ENCODE data around the gene LAMTOR5.
"Not testable (repeated sequence)": the region's sequence is repeated elsewhere in the genome, so short reads cannot be mapped to it uniquely, and the experiment has no call there.

Gene LAMTOR5

DNA sequence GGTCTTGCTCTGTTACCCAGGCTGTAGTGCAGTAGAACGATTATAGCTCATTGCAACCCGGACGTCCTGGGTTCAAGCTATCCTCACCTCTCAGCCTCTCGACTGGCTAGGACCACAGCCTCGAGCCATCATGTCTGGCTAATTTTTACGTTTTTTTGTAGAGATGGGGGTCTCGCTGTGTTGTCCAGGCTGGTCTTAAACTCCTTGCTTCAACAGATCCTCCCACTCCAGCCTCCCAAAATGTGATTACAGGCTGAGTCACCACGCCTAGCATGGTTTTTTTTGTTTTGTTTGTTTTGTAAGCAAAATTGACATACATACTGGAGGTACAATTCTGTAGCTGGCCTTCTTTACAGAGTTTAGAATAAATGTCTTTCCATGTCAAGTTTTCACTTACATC, 994 bp upstream of the LAMTOR5 start:
- Histone ChIP-seq H3K18ac (ENCODE audit: low read length) (no peak overlapping the region), H2BK12ac (ENCODE audit: low read length) (no peak overlapping the region), H3K79me2 (ENCODE audit: control insufficient read depth, insufficient read depth, low read length, poor library complexity) (peaks cover 7% of the 10 kb centered on the region), H3K14ac (ENCODE audit: low read length) (no peak overlapping the region), H3K9me3 (ENCODE audit: insufficient read depth, low read depth, low read length) (no peaks in the 10 kb centered on the region), H3K4me1 (ENCODE audit: control insufficient read depth in 1 of 2, insufficient read depth in 2 of 2, low read length in 2 of 2) (peaks cover 0 to 2% of the 10 kb centered on the region in 2 experiments), H3K79me1 (ENCODE audit: low read length) (peaks cover 7% of the 10 kb centered on the region), H3K23ac (ENCODE audit: low read length) (no peak overlapping the region), H2BK120ac (ENCODE audit: insufficient read depth, low read length, poor library complexity) (no peak overlapping the region), H4K8ac (ENCODE audit: low read depth, low read length) (no peak overlapping the region), H3K4me2 (ENCODE audit: low read length) (no peak overlapping the region), H2AFZ (ENCODE audit: insufficient read depth, low read length, poor library complexity) (no peak overlapping the region), H3K36me3 (ENCODE audit: control insufficient read depth in 1 of 2, insufficient read depth in 2 of 2, low read length in 2 of 2) (peaks cover 4 to 6% of the 10 kb centered on the region in 2 experiments), H4K12ac (ENCODE audit: low read depth, low read length) (no peak overlapping the region), H2AK5ac (ENCODE audit: low read length) (no peak overlapping the region), H2BK5ac (ENCODE audit: low read depth, low read length, poor library complexity) (no peak overlapping the region), H3K27me3 (ENCODE audit: insufficient read depth, low read length) (no peaks in the 10 kb centered on the region), H4K91ac (ENCODE audit: low read depth, low read length) (no peak overlapping the region), H3K9ac (ENCODE audit: low read length) (no peak overlapping the region), H3K4ac (ENCODE audit: low read depth, low read length) (no peak overlapping the region), H3K27ac (ENCODE audit: low read depth, low read length) (no peak overlapping the region), H3K4me3 (ENCODE audit: low read depth, low read length) (no peak overlapping the region)
- DNase-seq: no peak
- WGBS (ENCODE audit: extremely low coverage, insufficient coverage, insufficient read length): no CpG with 5 or more reads among the region's 8 CpGs

DNA sequence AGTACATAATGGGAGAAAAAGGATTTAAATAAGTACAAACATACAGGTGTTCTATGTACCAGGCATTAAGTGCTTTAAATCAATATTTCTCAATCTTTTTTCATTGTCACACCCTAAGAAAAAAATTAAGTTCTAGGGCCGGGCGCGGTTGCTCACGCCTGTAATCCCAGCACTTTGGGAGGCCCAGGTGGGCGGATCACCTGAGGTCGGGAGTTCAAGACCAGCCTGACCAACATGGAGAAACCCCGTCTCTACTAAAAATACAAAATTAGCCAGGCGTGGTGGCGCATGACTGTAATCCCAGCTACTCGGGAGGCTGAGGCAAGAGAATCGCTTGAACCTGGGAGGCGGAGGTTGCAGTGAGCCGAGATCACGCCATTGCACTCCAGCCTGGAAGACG, 1.1 kb downstream of the LAMTOR5 start:
- not testable (repeated sequence) for H3K4me1 ChIP-seq (ENCODE audit: control insufficient read depth in 1 of 2, insufficient read depth in 2 of 2, low read length in 2 of 2); H4K8ac ChIP-seq (ENCODE audit: low read depth, low read length); H3K18ac ChIP-seq (ENCODE audit: low read length); H3K79me1 ChIP-seq (ENCODE audit: low read length); H3K9ac ChIP-seq (ENCODE audit: low read length); H2AK5ac ChIP-seq (ENCODE audit: low read length); H4K91ac ChIP-seq (ENCODE audit: low read depth, low read length); H3K27me3 ChIP-seq (ENCODE audit: insufficient read depth, low read length); H3K4me3 ChIP-seq (ENCODE audit: low read depth, low read length); H3K27ac ChIP-seq (ENCODE audit: low read depth, low read length); H3K23ac ChIP-seq (ENCODE audit: low read length); H2BK12ac ChIP-seq (ENCODE audit: low read length); H2BK120ac ChIP-seq (ENCODE audit: insufficient read depth, low read length, poor library complexity); H3K9me3 ChIP-seq (ENCODE audit: insufficient read depth, low read depth, low read length); DNase-seq; H3K4ac ChIP-seq (ENCODE audit: low read depth, low read length); H4K12ac ChIP-seq (ENCODE audit: low read depth, low read length); H3K79me2 ChIP-seq (ENCODE audit: control insufficient read depth, insufficient read depth, low read length, poor library complexity); H2AFZ ChIP-seq (ENCODE audit: insufficient read depth, low read length, poor library complexity); H3K14ac ChIP-seq (ENCODE audit: low read length); H2BK5ac ChIP-seq (ENCODE audit: low read depth, low read length, poor library complexity)
- no CpG with 5 or more reads among the region's 15 CpGs for WGBS (ENCODE audit: extremely low coverage, insufficient coverage, insufficient read length)
- Histone ChIP-seq H3K36me3 (ENCODE audit: control insufficient read depth in 1 of 2, insufficient read depth in 2 of 2, low read length in 2 of 2) (peaks cover 9 to 19% of the 10 kb centered on the region in 2 experiments), H3K4me2 (ENCODE audit: low read length) (peak overlapping the region; percentile 76)

DNA sequence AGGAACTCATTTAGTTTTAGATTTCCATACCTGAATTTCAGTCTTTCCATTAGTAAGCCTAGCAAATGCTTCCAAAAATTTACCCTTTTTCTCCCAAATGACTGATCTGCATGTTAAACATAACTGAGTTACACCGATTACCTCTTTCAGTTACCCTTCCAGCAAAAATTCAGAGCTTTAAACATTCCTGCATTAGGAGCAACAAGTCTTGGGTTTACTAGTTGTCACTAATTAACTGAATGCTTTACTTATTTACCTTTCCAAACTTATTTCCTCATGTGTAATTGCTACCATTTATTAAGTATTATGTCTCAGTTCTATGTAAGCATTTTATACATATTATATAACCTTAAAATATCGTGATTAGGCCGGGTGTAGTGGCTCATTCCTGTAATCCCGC, 3.1 kb downstream of the LAMTOR5 start:
- H3K9ac ChIP-seq (ENCODE audit: low read length): no peak overlapping the region
- H3K4ac ChIP-seq (ENCODE audit: low read depth, low read length): no peak overlapping the region
- peaks cover 16 to 28% of the 10 kb centered on the region in 2 experiments for H3K36me3 ChIP-seq (ENCODE audit: control insufficient read depth in 1 of 2, insufficient read depth in 2 of 2, low read length in 2 of 2)
- H3K14ac ChIP-seq (ENCODE audit: low read length): no peak overlapping the region
- H2BK12ac ChIP-seq (ENCODE audit: low read length): no peak overlapping the region
- H3K9me3 ChIP-seq (ENCODE audit: insufficient read depth, low read depth, low read length): no peaks in the 10 kb centered on the region
- H4K12ac ChIP-seq (ENCODE audit: low read depth, low read length): no peak overlapping the region
- WGBS (ENCODE audit: extremely low coverage, insufficient coverage, insufficient read length): no CpG with 5 or more reads among the region's 4 CpGs
- H4K91ac ChIP-seq (ENCODE audit: low read depth, low read length): no peak overlapping the region
- H2AK5ac ChIP-seq (ENCODE audit: low read length): no peak overlapping the region
- H4K8ac ChIP-seq (ENCODE audit: low read depth, low read length): no peak overlapping the region
- H3K79me1 ChIP-seq (ENCODE audit: low read length): peaks cover 7% of the 10 kb centered on the region
- peaks cover 0 to 2% of the 10 kb centered on the region in 2 experiments for H3K4me1 ChIP-seq (ENCODE audit: control insufficient read depth in 1 of 2, insufficient read depth in 2 of 2, low read length in 2 of 2)
- peaks cover 7% of the 10 kb centered on the region for H3K79me2 ChIP-seq (ENCODE audit: control insufficient read depth, insufficient read depth, low read length, poor library complexity)
- no peak overlapping the region for H3K27ac ChIP-seq (ENCODE audit: low read depth, low read length)
- H3K4me2 ChIP-seq (ENCODE audit: low read length): no peak overlapping the region
- H3K18ac ChIP-seq (ENCODE audit: low read length): no peak overlapping the region
- H3K23ac ChIP-seq (ENCODE audit: low read length): no peak overlapping the region
- H2BK120ac ChIP-seq (ENCODE audit: insufficient read depth, low read length, poor library complexity): no peak overlapping the region
- H2BK5ac ChIP-seq (ENCODE audit: low read depth, low read length, poor library complexity): no peak overlapping the region
- no peak for DNase-seq
- H2AFZ ChIP-seq (ENCODE audit: insufficient read depth, low read length, poor library complexity): no peak overlapping the region
- no peaks in the 10 kb centered on the region for H3K27me3 ChIP-seq (ENCODE audit: insufficient read depth, low read length)
- no peak overlapping the region for H3K4me3 ChIP-seq (ENCODE audit: low read depth, low read length)

DNA sequence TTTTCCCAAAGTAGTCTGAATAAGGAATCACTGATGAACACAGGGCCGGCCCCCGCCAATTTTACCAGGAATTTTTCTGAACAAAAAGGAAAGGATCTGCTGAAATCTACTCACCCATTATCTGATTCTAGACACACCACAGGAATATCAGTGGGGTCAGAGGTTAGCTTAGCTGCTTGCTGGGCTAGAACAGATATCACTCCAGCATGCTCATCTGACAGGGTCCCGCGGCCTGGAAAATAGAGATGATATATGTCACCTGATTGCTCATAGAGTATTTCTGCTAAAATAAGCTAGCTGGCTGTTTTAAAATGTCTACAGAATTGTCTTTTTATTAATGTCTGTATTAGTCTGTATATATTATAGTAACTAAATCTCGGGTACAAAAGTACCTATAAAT, 3.7 kb downstream of the LAMTOR5 start:
- Histone ChIP-seq H3K4me3 (ENCODE audit: low read depth, low read length) (no peak overlapping the region), H3K9me3 (ENCODE audit: insufficient read depth, low read depth, low read length) (no peaks in the 10 kb centered on the region), H3K4ac (ENCODE audit: low read depth, low read length) (no peak overlapping the region), H2BK120ac (ENCODE audit: insufficient read depth, low read length, poor library complexity) (no peak overlapping the region), H2BK12ac (ENCODE audit: low read length) (no peak overlapping the region), H2AFZ (ENCODE audit: insufficient read depth, low read length, poor library complexity) (no peak overlapping the region), H3K27me3 (ENCODE audit: insufficient read depth, low read length) (no peaks in the 10 kb centered on the region), H2AK5ac (ENCODE audit: low read length) (no peak overlapping the region), H3K79me1 (ENCODE audit: low read length) (peaks cover 7% of the 10 kb centered on the region), H3K18ac (ENCODE audit: low read length) (no peak overlapping the region), H2BK5ac (ENCODE audit: low read depth, low read length, poor library complexity) (no peak overlapping the region), H4K12ac (ENCODE audit: low read depth, low read length) (no peak overlapping the region), H4K91ac (ENCODE audit: low read depth, low read length) (no peak overlapping the region), H3K9ac (ENCODE audit: low read length) (no peak overlapping the region), H3K4me1 (ENCODE audit: control insufficient read depth in 1 of 2, insufficient read depth in 2 of 2, low read length in 2 of 2) (peaks cover 0 to 2% of the 10 kb centered on the region in 2 experiments), H3K4me2 (ENCODE audit: low read length) (no peak overlapping the region), H3K27ac (ENCODE audit: low read depth, low read length) (no peak overlapping the region), H3K36me3 (ENCODE audit: control insufficient read depth in 1 of 2, insufficient read depth in 2 of 2, low read length in 2 of 2) (peaks cover 16 to 28% of the 10 kb centered on the region in 2 experiments), H3K79me2 (ENCODE audit: control insufficient read depth, insufficient read depth, low read length, poor library complexity) (peaks cover 7% of the 10 kb centered on the region), H4K8ac (ENCODE audit: low read depth, low read length) (no peak overlapping the region), H3K14ac (ENCODE audit: low read length) (no peak overlapping the region), H3K23ac (ENCODE audit: low read length) (no peak overlapping the region)
- WGBS (ENCODE audit: extremely low coverage, insufficient coverage, insufficient read length): no CpG with 5 or more reads among the region's 5 CpGs
- DNase-seq: no peak

Data from trophoblast cell (in vitro differentiated cells and primary cell).